GM11168 (cell line): Measurements from ENCODE around the gene CHKA.

ENCODE experiments used
- in situ Hi-C: fragments of 300-500 bp; cut with MboI; formaldehyde crosslinking; loops from one replicate; pipeline ENCODE4 v1.12.0; 2022; ENCODE audit warnings: low sequenced_read_pairs; ENCODE audit not compliant: unreplicated experiment

The CHKA gene

DNA sequence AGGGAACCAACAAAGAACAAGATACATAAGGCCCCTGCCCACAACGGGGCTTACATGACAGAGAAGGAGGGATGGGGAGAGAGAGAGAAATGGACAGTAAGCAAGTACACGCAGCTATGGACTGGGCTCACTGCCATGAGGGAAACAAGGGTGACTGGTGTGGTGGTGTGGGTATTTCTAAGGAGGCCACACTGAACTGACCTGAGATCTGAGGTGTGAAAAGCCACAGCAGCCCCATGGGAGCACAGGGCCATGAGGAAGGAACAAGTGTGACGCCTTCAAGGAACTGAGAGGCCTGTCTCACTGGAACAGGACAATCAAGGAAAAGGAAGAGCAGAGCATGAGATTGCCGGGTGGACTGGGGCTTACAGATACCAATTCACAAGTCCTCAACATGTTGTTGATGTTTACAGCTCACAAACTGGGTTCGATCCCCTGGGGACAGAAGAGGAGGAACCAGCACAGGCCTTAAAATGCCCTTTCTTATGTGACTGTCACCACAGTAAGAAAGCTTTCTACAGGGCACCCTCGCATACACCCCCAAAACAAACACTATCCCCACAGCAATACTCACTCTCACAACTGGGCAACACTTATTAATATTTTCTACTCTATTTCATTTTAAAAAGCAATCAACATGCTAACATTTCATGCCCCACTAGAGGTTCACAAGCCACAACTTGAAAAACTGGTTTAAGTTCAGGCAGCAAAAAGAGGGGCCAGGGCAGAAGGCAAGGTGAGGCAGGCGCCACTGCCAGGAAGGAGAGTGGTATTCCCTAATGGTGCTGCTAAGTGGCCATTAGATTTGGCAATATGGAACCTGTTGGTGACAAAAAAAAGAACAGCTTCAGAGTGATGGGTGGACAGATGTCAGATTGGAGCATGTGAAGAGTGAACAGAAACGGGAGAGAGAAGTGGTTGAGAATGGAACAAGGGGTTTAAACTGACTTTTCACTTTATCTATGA, 43.3 kb downstream of the CHKA start:
- in situ Hi-C loops, result no loop called here

DNA sequence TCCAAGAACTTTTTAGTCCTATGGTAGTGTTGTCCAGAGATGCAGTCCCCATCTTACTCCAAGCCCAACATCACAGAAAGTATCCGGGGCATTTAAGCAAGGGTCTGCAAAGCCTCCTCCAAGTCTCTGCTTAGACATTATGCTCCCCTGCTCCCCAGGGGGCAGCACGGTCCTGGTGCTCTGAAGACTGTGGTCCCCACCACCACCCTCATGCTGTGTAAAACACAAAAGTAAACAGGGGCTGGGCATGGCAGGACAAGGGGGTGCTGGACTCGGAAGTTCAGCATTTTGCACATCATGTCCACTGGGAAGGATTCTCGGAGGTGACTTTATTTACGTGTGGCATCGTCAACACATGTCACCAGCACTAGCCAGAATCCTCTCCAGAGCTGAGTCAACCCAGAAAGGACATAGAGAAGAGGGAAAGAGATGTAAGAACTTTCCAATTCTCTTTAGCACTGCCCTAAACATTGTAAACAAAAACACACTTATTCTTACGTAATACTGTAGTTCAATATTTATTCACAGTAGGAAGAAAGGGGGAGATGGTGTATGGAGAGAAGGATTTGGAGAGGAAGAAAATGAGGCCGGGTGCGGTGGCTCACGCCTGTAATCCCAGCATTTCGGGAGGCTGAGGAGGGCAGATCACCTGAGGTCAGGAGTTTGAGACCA, 44.7 kb downstream of the CHKA start:
- in situ Hi-C loops, result no loop called here

DNA sequence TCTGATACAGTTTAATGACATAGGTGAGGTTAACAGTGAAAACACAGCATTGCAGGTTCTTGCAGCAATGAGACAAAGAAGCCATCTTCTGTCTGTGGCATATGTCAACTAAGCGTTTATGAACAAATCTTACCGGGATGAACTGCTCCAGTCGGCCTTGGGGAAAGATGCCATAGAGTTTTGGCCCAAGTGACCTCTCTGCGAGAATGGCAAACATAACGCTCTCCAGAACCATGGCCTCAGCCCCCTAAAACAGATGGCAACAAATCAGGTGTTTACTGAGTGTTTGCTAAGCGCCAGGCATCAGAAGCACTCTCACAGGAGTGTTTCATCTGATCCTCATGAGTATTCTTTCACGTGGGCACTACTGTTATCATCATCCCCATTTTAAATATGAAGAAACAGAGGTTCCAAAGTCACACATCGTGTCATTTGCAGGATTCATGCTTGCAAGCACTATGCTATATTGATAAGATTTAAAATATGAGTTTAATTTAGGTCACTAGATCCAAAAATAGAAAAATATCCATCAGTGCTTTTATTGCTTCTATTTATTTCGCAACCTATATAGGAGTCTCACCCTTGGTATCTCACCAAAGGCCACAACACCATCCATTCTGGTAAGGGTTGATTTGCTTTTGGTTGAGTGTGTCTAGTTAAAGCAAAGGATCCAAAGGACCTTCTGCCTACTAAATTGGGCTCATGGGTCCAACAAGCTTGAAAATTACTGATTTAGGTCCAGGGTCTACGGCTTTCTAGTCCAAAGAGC, 46.4 kb downstream of the CHKA start:
- in situ Hi-C loops, result no loop called here

DNA sequence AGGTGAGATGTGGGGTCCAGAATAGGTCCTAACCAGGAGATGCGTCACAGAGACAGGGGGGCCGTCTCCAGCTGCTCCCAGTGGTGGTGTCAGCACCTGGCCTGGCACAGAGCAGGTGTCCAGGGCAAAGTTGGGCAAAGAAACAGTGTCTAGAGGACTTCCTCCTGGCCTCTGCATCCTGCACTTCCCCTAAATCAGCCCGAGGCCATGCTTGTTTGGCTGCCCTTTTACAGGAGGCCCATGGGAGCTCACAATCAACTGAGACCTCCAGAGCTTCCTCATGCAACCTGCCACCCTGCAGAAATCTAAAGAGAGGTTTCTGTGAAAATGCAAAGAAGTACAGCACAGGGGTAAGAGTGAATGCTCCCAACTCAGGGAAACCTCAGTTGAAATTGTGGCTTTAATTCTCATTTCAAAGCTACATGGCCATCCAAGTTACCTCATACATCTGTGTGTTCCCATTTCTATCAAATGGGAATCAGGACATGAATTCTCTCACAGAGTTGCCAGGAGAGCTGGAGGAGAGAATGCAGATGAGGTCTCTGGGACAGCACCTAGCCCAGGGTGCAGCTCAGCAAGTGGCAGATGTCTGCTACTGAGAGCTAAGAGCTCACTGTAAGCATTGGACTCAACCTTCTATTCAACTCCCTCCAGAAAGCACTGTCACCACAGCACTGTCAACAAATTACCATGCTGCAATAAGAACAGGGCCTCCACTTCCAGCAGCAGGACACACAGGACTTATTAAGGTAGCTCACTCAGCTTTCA, 49.7 kb downstream of the CHKA start:
- in situ Hi-C loops, result no loop called here

DNA sequence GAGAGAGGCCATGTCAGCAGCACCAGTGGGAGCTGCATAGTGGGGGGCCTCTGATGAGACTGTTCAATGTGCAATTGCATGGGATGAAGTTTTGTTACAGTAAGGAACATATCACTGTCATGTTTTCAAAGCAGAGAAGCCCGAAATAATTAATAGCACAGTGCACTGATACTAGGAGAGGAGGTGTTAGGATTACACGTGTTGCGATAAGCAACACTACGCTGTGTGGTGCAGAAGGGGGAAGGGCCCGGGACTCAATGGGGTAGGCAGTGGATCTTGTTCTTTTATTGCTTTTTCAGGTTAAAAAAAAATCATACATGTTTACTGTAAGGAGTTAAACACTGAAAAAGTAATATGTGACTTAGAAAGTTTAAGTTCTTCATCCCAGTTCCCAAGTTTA, 53.2 kb downstream of the CHKA start:
- in situ Hi-C loops, result no loop called here

DNA sequence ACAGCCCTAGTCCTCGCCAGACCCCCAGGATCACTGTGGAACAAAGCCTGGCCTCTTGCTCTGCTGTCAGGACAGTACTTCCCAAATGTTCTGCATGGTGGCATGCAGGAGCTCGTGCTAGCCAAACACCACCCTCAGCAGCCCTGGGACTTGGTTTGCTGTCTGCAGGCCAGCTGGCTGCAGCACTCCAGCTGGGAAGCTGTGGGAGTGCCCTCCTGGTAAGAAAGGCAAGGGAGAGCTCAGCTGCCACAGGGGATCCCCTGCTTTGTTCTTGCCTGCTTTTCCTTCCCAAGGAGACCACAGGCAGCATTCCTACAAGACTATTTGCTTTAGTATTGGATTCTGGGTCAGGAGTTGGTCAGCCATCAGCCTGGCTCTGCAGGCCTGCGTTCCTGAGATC, 54.4 kb downstream of the CHKA start:
- in situ Hi-C loops, result no loop called here

DNA sequence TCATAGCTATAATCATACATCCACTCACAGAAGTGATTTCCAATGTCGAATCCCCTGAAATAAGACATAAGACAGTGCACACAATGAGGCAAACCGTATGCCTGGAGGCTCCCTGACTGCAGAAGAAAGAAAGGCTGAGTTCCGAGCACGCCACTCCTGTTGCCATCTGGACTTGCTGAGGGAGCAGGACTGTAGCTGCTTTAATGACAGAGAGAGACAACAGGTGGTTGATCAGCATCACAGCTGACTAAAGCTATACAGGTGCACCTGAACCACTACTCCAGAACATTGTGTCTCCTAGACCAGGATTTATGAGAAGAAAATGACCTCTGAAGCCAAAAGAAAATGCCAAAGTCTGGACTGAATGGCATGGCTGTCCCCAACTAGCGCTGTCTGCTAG, 55.3 kb downstream of the CHKA start:
- in situ Hi-C loops, result no loop called here

DNA sequence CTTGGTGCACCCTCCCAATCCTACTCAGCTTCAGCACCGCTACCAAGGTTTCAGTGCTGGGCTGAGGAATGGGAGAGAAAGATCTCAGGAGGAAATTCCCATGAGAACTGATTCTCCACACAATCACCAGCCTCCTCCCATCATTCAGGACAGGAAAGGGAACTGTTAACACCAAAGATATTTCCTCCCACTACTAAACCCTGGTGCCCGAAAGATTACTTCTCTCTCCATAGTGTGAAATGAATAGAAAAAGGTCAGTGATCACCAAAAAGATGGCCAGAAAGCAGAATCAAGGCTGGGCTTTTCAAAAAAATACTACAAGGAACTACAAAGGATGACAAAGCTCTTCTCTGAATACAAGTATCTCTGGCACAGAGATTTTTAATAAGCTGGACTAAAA, 56.3 kb downstream of the CHKA start:
- in situ Hi-C loops, result no loop called here

DNA sequence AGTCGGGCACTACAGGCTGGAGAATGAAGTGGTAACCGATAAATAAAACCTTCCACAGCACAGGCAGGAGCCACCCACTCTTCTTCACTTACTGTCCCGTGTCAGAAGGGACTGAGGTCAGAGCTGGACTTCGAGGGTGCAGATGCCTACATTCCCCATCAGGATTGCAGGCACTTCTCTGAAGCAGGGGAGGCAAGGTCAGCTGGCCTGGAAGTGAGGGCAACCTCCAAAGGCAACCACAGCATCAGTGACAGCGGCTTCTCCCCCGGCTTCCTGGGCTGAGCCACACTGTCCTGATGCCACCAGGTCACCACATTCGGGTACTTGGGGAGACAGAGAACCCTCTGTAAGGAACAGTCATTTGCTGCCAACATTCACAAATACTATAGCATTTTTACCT, 59.7 kb downstream of the CHKA start:
- in situ Hi-C loops, result no loop called here

DNA sequence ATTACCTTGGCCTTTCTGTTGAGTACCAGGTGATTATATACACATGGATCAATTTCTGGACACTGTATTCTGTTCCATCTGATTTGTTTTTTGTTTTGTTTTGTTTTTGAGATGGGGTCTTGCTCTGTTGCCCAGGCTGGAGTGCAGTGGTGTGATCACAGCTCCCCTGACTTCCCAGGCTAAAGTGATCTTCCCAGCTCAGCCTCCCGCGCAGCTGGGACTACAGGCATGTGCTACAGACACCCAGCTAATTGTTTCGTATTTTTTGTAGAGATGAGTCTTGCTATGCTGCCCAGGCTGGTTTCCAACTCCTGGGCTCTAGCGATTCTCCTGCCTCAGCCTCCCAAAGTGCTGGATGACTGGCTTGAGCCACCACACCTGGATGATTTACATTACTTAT, 63.4 kb downstream of the CHKA start:
- in situ Hi-C loops, result no loop called here

DNA sequence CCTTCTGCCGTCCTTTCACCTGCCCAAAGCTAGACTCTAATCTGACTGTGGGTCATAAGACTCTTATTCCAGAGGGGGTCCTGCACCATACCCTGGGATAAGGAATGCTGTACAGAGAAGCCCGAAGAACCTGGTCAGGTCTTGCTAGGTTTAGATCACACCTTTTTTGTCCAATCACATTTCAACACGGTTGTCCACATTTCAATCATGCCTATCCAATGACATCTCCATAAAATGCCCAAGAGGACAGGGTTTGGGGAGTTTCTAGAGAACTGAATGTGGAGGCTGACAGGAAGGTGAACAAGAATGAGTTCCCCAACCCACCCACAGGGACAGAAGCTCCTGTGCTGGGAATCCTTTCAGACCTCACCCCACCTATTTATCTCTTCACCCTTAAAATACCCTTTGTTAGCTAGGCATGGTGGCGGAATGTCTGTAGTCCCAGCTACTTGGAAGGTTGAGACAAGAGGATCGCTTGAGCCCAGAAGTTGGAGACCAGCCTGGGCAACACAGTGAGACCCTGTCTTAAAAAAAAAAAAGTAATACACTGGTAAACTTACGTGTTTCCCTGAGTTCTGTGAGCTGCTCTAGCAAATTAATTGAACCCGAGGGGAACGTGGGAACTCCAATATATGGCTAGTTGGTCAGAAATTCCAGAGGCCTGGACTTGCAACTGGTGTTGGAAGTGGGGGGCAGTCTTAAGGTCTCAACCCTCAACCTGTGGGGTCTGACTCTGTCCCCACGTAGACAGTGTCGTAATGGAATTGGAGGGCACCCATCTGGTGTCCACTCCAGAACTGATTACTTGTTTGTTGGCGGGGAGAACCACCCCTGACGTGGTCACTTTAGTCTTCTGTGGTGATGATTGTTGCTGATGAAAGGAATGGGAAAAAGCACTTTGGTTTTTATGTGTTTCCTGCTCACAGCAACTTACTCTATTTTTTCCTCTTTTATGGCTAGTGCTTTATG, 64.6 kb downstream of the CHKA start:
- in situ Hi-C loops, result no loop called here

DNA sequence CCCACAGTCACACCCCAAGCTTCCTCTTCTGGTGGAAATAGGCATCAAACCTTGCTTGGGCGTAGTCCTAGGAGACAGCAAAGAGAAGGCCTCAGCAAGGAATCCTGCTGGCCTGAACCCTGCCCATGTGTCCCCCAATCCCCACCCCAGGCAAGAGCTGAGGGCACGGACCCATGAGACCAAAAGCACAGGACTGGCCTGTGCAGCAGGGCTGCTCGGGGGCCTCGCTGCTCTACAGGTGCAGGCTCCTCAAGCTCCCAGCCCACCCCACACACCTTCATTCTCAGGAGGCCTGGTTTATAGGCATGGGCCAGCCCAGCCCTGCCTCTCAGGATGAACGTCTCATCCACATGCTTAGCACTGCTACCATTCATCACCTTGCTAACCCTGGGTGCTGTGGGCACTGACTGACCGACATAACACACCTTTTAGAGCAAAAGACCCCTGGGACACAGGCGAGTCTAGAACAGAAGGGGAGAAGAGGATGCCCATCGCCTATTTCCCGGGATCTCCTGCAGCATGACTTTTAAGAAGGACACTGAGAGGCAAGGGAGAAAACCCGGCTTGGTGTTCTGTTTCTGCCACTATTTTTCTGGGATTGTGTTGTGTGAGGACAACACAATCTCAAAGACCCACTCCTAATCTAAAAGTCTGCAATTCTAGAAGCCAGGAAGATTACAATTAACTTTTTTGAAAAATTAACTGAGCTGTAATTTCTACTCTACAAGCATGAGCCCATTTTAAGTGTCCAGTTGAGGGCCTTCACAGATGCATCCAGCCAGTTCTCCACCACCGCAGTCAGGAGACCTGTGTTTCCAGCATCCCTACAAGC, 67.0 kb downstream of the CHKA start:
- in situ Hi-C loops, result no loop called here

DNA sequence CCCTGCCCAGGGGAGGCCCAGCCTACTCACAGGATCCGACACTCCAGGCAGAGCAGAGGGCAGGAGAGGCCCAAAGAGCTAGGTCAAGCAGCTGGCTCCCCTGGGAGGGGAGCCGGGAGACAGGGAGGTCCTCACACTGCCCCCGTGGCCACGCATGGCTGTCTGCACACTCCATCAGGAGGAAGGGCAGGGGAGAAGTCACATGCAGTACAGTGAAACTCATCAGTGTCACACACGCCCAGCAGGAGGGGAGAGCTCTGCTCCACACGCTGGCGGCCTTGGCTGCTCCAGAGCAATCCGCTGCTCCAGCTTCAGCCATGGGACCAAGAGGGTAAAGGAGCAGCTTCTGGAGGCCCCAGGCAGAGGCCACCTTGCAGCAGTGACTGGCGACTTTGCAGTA, 68.1 kb downstream of the CHKA start:
- in situ Hi-C loops, result no loop called here

DNA sequence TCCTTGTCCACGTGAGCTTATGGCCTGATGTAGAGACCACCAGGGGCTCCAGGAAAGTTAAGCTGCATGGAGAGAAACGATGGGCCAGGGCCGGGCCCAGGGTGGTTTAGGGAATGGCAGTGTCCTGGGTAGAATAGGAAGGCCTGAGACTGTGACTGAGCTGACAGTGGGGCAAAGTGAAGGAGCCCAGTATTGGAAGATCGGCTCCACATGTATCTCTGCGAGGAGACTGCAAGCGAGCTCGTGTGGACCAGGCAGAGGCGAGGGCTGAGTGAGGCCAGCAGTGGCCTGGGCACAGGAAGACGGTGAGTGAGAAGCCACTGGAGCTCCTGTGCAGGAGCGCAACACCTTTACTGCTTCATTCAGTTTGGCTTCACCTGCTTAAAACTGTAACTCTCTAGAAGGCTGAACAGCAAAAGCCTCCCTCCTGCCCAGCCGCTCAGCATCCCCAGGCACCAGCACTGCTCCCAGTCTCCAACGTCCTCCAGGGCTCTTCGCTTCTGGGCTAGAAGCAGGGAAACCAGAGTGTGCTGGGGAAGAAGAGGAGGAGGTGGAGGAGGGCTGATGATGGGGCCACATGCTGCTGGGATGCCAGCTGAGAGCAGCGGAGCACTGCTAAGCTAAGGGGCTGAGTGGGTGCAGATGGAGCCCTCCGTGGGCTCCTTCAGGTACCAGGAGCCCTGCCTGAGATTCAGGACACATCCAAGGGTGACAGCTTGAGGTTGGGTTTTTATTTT, 68.9 kb downstream of the CHKA start:
- in situ Hi-C loops, result no loop called here

DNA sequence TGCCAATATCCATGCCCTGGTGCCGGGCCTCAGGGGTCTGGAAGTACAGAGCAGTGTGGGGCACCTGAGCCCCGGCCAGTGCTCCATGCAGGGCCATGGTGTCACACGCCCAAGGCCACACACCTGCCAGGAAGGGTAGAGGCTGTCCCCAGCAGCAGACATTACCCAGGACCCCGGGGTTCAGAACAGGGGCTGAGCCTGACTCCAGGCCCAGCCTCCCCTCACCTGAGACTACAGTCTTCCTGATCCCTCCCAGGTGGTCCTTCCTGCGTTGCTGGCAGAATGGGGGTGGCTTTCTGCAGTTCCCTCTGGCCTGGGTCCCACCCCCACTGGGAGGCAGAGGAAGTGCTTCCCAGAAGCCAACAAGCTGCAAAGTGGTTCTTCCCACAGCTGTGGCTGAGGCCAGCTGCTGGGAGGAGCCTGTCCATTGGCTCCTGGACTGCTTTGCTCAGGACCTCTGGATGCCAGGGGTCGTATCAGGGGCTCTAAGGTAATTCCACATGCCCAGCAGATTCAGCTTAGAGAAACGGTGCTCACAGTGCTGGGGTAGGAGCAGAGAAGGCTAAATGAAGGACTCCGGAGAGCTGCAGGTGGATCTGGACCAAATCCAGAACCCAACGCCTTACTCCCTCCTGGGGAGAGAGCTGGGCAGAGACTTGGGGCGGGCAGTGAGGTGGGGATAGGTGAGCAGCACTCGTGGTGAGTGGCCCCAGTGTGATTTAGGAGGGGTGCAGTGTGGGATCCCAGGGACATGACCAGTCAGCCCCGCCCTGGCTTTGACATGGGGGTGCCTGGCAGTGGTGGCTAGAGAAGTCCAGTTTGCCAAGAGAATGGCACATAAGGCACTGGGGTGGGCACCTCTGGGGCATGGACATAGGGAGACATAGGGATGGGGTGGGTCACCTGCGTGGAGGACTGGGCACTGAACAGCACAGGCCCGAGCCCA, 69.7 kb downstream of the CHKA start:
- in situ Hi-C loops, result no loop called here

DNA sequence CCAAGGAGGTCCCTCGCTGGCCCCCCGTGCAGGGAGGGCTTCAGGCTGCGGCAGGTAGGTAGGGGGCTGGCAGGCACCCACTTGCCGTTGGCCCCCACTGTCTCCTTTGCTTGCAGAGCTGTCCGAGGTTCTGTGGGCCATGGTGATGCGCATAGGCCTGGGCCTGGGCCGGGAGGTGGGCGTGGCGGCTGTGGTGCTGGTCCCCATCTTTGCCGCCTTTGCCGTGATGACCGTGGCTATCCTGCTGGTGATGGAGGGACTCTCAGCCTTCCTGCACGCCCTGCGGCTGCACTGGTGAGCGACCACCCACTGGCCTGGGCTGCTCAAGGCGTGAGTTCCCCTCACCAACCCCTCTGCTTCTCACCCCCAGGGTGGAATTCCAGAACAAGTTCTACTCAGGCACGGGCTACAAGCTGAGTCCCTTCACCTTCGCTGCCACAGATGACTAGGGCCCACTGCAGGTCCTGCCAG, 70.8 kb downstream of the CHKA start:
- in situ Hi-C loops, result no loop called here
